Measurements from ENCODE around the gene SNX13.

- TF ChIP-seq CTCF (conservative IDR thresholded peaks at IDR 0.05 in 1 of 2, IDR thresholded peaks at IDR 0.05 in 1 of 2; ENCODE audit: extremely low read depth in 1 of 2, insufficient read depth in 1 of 2, low read depth in 1 of 2, low read length in 2 of 2) (no peak), EZH2 (IDR thresholded peaks at IDR 0.05; ENCODE audit: borderline replicate concordance, low read length) (no peak)
These were observed 17.6 kb upstream of the SNX13 start for GRCh38 chr7:17957871-17958270.

Measured in mammary epithelial cell (primary cell).